ENCODE data around the gene SSC5D. TPM values are rescaled to one million over a fixed set of nuclear protein-coding genes. Genes with fewer than 3 reads are reported as not detected.

The SSC5D gene
- total RNA-seq, 2 experiments from 2014 or later, result 0.50 to 2.7 TPM

- Histone ChIP-seq H3K4me2 (ENCODE audit: low read length) (no peak overlapping the region), H3K9me2 (ENCODE audit: insufficient read depth, low read length) (no peaks in the 10 kb centered on the region), H3K9me3 (ENCODE audit: low read length) (no peaks in the 10 kb centered on the region), H3K4me1 (ENCODE audit: insufficient read depth, low read length, poor library complexity, severe bottlenecking) (no peaks in the 10 kb centered on the region), H3K4me3 (ENCODE audit: low read depth, low read length, poor library complexity, severe bottlenecking) (no peak overlapping the region), H4K20me1 (ENCODE audit: insufficient read depth, low read length) (no peaks in the 10 kb centered on the region), H3K36me3 (ENCODE audit: insufficient read depth, low read length) (no peaks in the 10 kb centered on the region), H3K79me2 (ENCODE audit: insufficient read depth, low read depth, low read length) (no peaks in the 10 kb centered on the region), H2AFZ (ENCODE audit: low read length) (no peak overlapping the region), H3K27ac (ENCODE audit: low read depth, low read length, poor library complexity, severe bottlenecking) (no peak overlapping the region)
- no peak for TF ChIP-seq EZH2phosphoT487 (IDR thresholded peaks at IDR 0.05; ENCODE audit: borderline replicate concordance, low read depth, low read length)
- intact Hi-C loops (cut with micrococcal nuclease; ENCODE audit: unreplicated experiment), result no loop called here
- CTCF ChIA-PET (ENCODE audit: unreplicated experiment), result no interaction called here
- no peak for DNase-seq (ENCODE audit: low spot score)
- POLR2A ChIA-PET, result no interaction called here
- BruUV-seq (replicated peaks), result no TSS peak
Observed at GRCh38 chr19:55497763-55498162, 9.5 kb downstream of the SSC5D start.

GRCh38 chr19:55498246-55498840 is 10.1 kb downstream of the SSC5D start:
- Histone ChIP-seq H3K4me3 (ENCODE audit: low read depth, low read length, poor library complexity, severe bottlenecking) (no peak overlapping the region), H3K9me2 (ENCODE audit: insufficient read depth, low read length) (no peaks in the 10 kb centered on the region), H4K20me1 (ENCODE audit: insufficient read depth, low read length) (no peaks in the 10 kb centered on the region), H3K36me3 (ENCODE audit: insufficient read depth, low read length) (no peaks in the 10 kb centered on the region), H3K27ac (ENCODE audit: low read depth, low read length, poor library complexity, severe bottlenecking) (no peak overlapping the region), H3K9me3 (ENCODE audit: low read length) (no peaks in the 10 kb centered on the region), H3K79me2 (ENCODE audit: insufficient read depth, low read depth, low read length) (no peaks in the 10 kb centered on the region), H3K4me2 (ENCODE audit: low read length) (no peak overlapping the region), H3K4me1 (ENCODE audit: insufficient read depth, low read length, poor library complexity, severe bottlenecking) (peaks cover 4% of the 10 kb centered on the region), H2AFZ (ENCODE audit: low read length) (no peak overlapping the region)
- DNase-seq (ENCODE audit: low spot score), result no peak
- ChIA-PET CTCF (ENCODE audit: unreplicated experiment) (no interaction called here), POLR2A (interaction anchor here (0.6 to 0.7 kb wide), 2 partner anchors 21 to 835 kb away, joined by 3 to 7 read pairs; partner anchors contain the start of gene LILRB4)
- TF ChIP-seq CTCF (conservative IDR thresholded peaks at IDR 0.05; ENCODE audit: low read length) (no peak), EZH2phosphoT487 (IDR thresholded peaks at IDR 0.05; ENCODE audit: borderline replicate concordance, low read depth, low read length) (no peak)
- intact Hi-C loops (cut with micrococcal nuclease; ENCODE audit: unreplicated experiment), result no loop called here
- BruUV-seq (replicated peaks), result no TSS peak

GRCh38 chr19:55500368-55500952 is 12.2 kb downstream of the SSC5D start:
- no peak for DNase-seq (ENCODE audit: low spot score)
- ChIA-PET CTCF (ENCODE audit: unreplicated experiment) (no interaction called here), POLR2A (no interaction called here)
- no peaks in the 10 kb centered on the region for H3K79me2 ChIP-seq (ENCODE audit: insufficient read depth, low read depth, low read length)
- H3K4me2 ChIP-seq (ENCODE audit: low read length), result no peak overlapping the region
- TF ChIP-seq EZH2phosphoT487 (IDR thresholded peaks at IDR 0.05; ENCODE audit: borderline replicate concordance, low read depth, low read length) (no peak), CTCF (conservative IDR thresholded peaks at IDR 0.05; ENCODE audit: low read length) (no peak)
- peaks cover 8% of the 10 kb centered on the region for H3K4me1 ChIP-seq (ENCODE audit: insufficient read depth, low read length, poor library complexity, severe bottlenecking)
- no peaks in the 10 kb centered on the region for H3K9me2 ChIP-seq (ENCODE audit: insufficient read depth, low read length)
- H3K27ac ChIP-seq (ENCODE audit: low read depth, low read length, poor library complexity, severe bottlenecking), result no peak overlapping the region
- H3K9me3 ChIP-seq (ENCODE audit: low read length), result no peaks in the 10 kb centered on the region
- H3K4me3 ChIP-seq (ENCODE audit: low read depth, low read length, poor library complexity, severe bottlenecking), result no peak overlapping the region
- H3K36me3 ChIP-seq (ENCODE audit: insufficient read depth, low read length), result no peaks in the 10 kb centered on the region
- intact Hi-C loops (cut with micrococcal nuclease; ENCODE audit: unreplicated experiment), result no loop called here
- no peak overlapping the region for H2AFZ ChIP-seq (ENCODE audit: low read length)
- BruUV-seq (replicated peaks), result no TSS peak
- H4K20me1 ChIP-seq (ENCODE audit: insufficient read depth, low read length), result no peaks in the 10 kb centered on the region

Data from OCI-LY7 (cell line).